Activated CD4-positive, CD25-positive, alpha-beta regulatory T cell treated with anti-CD3 and anti-CD28 coated beads, Interleukin-2, amount 50 U/mL, for 16 hours (primary cell): ENCODE data around the gene MOXD1.

Experiments used
- DNase-seq: peaks from one replicate; pipeline ENCODE4 v3.0.0-alpha.2; 2020; ENCODE audit warnings: low read depth, low spot score

MOXD1 gene

DNA sequence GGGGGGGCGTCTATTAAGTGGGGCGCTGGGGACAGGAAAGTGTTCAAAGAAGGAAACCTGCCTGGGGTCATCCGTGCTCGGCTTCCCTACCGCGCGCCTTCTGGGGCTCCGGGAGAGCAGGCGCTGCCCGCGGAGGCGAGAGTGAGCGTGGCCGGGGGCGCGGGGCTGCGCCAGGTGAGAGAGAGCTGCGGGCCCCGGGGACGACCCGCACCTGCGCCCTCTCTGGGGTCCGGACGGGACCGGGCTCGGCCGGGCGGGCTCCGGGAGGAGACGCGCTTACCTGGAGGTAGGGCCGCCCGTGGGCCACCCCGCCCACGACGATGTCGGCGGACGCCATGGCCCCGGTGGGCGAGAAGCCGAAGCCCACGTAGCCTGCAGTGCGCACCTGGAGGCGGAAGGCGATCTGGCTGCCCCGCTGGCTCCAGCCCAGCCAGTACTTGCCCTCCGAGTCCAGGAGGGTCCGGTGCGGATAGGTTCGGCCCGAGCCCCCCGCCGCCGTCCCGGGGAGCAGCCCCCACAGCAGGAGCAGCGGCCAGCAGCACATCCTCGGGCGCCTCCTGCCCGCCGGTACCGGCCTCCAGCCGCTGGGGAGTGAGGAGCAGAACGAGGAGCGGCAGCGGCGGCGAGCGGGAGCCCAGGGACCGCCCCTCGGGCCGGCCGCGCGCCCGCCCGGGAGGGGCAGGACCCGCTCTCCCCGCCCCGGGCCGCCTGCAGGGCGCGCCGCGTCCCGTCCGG, at the start of gene MOXD1:
Gene MOXD1, minus strand, starts transcription at position 593 of the 735 bp plus-strand sequence. Its CDS starts 49 bp downstream, at position 544.
- DNase-seq = no peak

DNA sequence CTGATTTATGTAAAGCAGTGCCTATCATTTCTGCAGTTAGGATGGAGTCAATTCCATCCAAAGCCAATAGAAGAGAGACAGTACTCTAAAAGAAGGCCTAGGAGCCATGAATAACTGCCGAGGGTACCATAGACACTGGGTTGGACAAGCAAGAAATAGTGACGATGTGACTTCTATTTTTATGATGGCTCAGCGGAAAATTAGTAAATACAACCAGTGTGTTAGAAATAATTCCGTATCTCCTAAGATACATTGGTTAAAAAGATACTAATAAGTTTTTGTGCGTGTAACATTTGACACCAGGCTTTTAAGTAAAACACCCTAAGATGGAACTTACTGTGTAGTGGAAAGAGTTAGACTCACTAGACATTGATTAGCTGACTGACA, 45.6 kb upstream of the MOXD1 start:
- no peak for DNase-seq

DNA sequence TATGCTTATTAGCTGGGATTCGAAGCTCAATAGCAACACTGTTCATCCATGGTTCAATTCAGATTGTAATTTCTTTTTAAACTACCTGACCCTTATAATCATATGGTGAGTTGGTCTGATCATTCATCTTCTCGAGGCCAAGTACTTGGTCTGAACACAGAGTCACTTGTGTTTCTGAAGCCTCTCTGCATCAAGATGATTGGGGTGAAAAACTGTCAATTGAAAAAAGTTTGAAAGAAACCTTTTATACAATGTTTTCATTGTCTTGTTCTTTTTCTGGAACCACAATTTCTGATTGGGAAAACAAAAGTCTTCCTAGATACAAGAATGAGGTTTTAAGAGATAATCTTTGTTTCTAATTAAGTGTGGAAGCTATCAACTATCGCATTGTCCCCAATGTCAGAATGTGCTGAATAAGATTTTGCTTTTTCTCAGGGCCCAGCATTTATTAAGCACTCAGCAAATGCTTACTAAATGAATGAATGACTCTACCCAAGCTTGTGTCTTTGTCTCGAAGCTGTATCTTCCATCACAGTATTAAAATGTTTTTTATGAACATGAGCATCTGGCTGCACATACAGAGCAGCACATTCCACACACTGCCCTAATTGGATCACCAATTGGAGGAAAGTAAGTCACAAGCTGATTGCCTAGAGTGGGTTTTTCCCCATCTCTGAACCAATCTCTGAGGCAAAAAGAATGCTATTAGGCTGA, 45.0 kb upstream of the MOXD1 start:
- no peak for DNase-seq

DNA sequence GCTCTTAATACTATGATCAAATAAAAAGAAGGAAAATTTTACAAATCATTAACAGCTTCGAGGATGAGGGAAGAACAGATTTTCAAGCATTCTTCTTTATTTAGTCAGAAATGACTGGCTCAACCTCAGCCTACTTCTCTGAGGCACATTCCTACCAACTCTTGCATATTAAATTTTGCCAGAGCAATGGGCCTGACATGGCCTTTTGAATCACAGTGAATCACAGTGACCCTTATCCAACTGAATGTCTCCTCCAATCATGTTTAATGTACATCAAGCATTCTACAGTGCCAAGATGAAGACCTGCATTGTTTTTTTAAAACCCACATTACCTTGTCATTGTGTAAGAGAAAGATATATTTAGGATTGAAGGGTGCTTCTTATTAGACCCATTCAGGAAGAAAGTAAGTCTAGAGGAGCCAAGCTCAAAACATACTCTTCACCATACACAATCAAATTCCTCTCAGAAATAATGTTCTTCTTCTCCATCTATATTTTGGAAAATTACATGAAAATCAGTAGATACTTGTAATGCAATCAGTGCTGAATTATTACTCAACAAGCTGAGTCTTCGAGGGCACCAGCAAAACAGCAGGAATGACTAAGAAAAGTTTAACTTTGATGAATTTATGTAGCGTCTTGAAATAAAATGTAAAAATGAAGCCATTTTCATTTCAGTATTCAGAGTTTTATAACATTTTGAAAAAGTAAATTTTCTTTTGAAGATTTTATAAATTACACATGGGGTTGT, 44.1 kb upstream of the MOXD1 start:
- DNase-seq = no peak

DNA sequence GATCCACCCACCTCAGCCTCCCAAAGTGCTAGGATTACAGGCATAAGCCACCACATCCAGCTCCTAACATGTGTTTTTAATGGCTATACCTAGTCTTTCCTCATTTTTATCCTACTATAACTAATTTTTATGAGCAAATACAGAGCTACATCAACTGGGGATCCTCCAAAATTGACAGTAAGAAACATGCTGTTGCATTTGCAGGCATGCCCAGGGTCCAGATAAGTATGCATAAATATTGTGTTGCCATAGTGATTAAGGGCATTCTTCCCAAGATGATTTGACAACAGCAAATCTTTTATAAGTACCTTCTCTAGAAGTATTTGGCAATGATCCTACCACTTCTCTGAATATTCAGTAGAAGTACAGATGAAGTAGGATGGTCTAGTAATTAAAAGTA, 41.9 kb upstream of the MOXD1 start:
- DNase-seq = no peak

DNA sequence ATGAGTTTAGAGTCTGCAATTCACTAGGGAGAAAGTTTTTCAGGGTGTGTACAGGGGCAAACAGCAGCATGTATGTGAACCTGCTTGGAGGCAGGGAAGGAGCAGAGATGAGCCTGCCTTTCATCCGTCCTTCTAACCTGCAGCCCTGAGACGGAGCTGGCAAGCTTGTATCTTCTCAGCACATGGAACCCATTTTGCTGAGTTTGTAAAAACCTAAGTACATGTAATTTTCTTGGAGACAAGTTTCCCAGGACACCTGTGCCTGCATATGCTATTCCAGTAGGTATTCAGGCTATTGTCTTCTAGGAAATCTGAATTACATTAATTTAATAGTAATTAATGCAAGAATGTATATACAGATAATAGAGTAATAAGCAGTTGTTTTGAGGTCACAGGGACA, 28.8 kb upstream of the MOXD1 start:
- no peak for DNase-seq

DNA sequence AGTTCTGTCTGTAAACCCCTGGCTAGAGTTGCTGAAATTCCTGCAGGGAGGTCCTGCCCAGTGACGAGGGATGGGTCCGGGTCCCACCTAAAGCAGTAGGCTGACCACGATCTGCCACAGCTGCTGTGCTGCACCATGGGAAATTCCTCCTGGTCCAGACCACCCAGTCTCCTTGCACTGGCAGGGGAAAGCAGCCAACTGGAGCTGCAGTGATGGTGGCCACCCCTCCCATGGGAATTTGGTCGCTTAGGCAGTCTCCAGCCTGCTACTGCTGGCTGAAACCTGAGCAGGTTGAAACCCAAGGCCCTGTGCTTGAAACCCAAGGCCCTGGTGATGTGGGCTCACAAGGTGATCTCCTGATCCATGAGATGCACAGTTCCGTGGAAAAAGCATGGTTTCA, 23.9 kb upstream of the MOXD1 start:
- DNase-seq = no peak

DNA sequence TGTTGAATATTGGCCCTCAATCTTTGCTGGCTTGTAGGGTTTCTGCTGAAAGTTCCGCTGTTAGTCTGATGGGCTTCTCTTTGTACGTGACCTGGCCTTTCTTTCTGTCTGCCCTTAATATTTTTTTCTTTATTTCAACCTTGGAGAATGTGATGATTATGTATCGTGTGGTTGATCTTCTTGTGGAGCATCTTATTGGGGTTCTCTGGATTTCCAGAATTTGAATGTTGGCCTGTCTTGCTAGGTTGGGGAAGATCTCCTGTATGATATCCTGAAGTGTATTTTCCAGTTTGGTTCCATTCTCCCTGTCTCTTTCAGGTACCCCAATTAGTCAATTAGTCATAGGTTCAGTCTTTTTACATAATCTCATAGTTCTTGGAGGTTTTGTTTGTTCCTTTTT, 22.6 kb upstream of the MOXD1 start:
- no peak for DNase-seq

DNA sequence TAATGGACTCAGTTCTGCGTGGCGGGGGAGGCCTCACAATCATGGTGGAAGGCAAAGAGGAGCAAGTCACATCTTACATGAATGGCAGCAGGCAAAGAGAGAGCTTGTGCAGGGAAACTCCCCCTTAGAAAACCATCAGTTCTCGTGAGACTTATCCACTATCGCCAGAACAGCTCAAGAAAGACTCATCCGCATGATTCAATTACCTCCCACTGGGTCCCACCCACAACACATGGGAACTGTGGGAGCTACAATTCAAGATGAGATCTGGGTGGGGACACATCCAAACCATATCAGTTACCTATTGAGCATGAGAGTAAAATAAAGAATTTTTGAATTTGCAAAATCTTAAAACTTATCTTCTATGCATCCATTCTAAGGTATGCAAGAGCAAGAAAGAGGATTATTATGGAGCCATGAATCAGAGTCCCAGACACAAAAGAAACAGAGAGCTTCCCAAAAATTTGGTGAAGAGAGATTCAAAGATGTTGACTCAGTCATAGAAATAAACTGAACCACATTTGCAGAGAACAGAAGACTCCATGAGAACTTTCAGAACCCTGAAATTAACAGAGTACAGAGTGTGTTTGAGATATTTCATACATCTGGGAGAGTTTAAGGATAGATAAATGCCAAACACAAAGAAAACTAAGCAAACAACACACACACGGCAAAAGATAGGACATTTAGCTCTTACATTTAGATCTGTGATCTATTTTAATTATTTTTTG, 17.1 kb upstream of the MOXD1 start:
- no peak for DNase-seq

DNA sequence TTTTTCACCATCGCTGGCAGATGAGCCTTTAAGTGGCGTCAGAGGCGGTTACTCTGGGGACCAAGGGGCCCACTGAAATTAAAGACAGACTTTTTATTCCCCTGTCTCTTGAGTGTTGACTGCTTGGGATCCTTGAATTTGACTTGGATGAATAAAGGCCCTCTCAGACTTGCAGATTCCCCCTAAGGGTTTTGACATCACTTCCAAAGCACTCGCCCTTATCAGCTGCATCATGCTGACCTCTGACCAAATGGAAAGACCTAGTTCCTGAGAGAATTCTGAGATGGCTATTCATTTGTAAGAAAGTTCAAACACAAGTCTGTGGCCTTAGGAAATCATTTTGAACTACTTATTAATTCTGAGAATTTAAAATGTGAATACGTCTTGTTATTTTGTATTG, 13.5 kb upstream of the MOXD1 start:
- no peak for DNase-seq

DNA sequence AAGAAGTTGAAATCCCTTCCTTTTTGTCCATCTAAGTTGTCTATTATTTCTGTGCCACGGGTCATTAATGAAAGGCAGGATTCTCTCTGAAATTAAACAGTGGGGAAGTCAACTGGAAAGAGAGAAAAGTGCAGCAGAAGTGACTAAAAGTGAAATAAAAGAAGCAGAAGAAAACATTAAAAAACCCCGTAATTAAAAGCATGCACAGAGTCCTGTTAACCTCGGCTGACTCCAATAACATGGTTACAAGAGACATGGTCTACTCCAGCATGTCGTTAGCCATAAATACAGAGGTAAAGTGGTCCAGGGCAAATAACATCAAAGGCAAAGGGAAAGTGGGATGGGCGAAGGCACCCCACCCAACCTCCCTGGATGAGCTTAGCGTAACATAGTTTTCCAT, 13.0 kb upstream of the MOXD1 start:
- no peak for DNase-seq

DNA sequence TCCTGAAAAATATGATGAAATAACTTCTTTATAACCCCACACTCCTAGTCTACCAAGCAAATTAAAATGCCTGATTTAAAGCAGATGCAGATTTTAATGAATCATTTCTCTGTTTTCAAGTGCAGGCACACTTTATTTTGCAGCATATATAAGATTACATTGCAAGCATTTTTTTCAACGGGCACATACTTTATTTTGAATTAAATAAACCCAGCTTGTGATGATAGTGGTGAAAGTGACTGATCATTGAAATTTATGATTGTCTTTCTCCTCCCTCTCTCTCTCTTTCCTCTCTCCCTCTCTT, 12.2 kb upstream of the MOXD1 start:
- DNase-seq = no peak

DNA sequence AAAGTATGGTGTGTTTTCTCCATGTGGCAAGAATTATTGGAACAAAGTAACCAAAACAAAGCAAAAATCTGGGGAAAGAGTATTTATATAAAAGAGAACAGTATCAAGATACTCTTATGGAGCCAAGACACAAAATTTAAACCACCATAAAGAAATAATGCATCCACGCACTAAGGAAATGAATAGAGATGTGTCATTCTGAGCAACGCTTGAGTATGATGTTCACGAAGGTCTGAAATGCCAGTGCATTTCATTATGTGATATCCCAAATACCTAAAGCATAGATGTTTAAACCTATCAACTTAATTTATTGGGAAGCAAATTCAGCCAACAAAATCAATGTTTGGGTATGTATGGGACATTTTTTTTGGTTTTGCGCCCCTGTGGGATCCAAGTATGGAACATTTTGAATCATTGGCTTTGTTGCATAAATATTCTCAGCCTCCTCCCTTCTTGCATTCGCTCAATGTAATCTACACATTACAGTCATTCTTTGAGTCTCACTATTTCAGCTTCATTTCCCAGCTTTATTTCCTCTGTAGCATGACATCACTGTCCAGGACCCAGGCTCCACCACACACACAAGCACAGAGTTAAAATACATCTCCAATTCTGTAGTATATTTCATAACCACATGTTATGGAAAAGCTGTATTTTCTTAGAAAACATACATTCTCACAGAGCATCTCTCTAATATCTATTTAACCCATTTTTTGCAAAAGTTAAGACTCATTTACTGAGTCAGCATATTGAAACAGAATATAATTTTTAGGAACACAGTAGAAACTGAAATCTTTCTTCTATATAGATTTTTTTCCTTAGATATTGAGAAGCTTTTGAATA, 11.6 kb upstream of the MOXD1 start:
- no peak for DNase-seq

DNA sequence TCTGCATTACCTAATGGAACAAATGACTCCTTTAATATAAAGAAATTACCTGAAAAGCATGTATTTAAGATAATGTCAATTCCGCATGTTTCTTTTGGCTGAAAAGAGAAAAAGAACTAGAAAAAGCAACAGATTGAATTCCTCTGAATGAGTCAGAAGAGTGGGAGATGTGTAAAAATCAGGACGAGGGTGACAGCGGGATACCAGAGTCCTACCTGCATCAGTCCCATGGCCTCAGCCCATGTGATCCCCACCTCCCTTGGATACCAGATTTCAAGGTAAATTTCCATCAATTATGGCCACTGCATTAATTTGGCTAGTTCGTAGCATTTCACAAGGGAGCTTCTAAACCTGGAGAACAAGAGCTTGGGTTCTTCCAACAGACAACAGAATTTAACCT, 10.0 kb upstream of the MOXD1 start:
- no peak for DNase-seq

DNA sequence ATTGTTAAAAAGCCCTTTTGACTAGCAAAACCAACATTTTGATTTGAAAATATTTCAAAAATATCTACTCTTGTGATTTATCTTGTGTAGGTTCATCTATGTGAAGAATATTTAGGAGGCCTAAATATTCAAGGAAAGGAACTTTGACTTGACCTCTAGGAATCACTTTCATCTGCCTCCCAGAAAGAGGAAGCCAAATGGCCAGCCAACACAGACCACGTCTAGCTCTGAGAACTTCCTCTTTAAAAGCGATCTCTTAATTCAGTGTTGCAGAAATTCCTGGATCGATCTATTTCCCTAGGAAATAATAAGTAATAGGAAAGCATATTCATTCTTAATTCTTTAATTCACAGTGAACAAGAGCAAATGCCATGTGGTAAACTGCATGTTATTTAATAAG, 9.6 kb upstream of the MOXD1 start:
- DNase-seq = no peak

DNA sequence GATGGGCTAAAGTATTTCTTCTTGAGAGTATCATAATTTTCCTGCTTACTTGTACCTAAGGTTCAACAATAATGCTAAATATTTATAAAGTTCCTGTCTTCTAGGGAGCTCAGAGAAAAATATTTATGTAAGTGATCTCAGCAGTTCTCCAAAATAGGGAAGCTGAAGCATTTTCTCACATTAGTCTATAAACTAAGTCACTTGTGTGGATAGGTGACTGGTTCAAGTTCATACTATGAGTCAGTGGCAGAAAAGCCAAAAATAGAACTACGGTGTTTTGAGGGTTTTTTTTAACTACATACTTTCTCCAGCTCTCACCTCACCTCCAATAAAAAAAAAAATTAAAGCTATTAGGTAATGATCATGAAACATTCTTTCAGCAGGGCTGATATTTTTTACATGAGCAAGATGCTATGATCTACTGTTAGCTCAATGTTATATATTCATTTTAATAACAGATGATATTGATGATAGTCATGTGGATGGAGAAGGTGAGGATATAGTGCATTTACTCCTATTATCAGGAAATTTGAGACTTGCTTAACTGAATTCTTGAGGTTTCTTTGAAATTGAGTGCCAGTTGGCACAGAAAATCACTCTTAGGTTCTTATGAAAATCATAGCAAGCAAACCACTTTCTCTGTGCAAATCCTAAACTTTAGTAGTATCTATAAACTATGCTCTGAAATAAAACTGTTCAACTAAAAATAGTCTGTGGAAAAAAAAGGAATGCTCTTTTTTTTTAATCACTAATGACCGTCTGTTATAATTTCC, 4.1 kb upstream of the MOXD1 start:
- DNase-seq = no peak

DNA sequence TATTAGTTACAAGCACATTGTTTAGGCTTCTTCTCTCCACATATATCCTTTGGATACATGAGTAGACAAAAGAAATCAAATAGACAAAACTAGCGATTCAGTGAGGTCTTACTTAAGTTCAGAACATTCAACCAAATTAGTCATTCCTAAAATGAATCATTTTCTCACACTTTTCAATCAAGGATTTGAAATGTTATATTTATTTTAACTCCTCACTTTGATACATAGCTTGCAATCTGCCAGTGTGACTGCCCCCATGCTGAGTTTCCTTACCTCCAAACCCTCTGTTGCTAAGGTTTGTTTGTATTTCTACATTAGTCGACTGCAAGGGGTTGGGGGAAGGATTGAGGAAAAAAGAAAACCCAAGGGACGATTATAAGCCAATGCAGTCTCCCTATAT, 3.5 kb upstream of the MOXD1 start:
- no peak for DNase-seq

DNA sequence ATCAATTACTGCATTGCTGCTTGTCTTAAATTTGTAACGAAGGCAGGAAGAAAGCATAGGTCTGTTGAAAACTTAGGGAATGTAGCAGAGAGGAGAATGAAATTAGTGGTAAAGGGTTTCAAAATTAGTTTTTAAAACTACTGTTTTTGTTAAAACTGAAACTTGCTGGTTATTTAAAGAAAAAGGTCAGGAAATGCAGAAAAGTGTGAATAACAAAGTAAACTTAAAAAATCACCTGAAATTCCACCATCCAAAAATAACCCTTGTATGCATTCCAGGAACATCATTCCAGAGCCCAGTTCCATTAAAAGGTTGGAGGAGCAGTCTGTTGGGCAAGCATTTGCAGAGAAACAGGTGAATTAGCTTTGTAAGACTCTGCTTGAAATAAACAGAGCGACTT, 3.1 kb upstream of the MOXD1 start:
- DNase-seq = no peak

DNA sequence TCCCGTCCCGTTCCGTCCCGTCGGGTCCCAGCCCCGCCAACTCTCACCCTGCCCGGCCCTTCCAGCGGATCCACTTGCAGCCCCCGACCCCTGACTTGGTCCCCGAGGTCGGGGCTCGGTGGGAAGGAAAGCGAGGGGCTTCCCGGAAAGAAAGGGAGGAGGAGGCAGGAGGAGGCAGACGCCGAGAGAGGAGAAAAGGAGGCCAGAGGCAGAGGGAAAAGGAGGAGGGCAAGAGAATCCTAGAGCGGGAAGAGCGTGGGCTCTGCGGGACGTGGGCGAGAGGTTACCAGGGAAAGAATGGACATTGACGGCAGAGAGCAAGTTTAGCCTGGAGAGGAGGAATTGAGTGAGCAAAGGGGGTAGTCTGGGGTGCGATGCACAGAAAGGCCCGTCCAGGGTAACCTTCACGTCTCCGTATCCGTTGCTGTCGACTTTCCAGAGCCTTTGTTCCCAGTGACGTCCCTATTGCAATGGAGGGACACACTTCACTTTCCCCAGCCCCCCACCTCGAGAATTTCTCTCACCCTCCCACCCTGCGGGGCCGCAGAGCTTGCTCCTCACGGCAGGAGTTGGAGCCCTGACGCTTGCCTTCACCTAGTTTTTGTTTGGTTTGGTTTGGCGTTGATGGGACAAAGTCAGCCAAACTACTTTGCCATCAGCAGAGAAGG, 477 bp upstream of the MOXD1 start:
- no peak for DNase-seq

DNA sequence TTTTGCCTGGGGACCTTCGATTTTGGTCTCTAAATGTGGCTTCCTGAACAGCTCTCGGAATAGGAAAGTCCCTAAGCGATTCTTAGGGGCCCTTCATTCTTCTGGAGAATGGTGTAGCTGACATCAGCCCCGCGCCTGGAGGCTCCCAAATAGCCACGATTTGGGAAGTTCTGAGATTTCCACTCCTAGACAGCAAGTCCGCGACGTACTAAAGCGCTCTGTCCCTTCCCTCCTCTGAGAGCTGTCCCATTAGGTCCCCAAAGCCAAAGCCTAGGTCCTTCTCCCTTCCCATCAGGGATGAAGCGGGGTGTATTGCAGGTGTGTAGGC, 756 bp downstream of the MOXD1 start:
- no peak for DNase-seq
